DMS153 treated with DMSO at 0.1 percent for 48 hours (cell line): ENCODE data around the gene BLNK.

Experiments
- DNase-seq: peaks from one replicate; lab custom pipeline; 2025; ENCODE audit not compliant: unreplicated experiment; lab: John Stamatoyannopoulos, UW

BLNK gene

GRCh38 chr10:96165726-96166125, 105.6 kb downstream of the BLNK start:
- DNase-seq: no peak

- no peak for DNase-seq
These were observed 118.3 kb downstream of the BLNK start for GRCh38 chr10:96153070-96153469.

- no peak for DNase-seq
These were observed 118.9 kb downstream of the BLNK start for GRCh38 chr10:96152437-96152836.
